ENCODE data around the gene DAPK1.

DAPK1 gene

GRCh38 chr9:87653941-87654340, 156.3 kb downstream of the DAPK1 start:
- no peak for TF ChIP-seq CTCF (IDR thresholded peaks at IDR 0.05; ENCODE audit: control extremely low read depth, extremely low read depth, low read depth, missing control alignments)
- ChIA-PET POLR2A (no interaction called here), CTCF (interaction anchor here (1.1 to 1.4 kb wide), 2 partner anchors 9 to 10 kb away, joined by 3 to 5 read pairs; no protein-coding TSS in a partner anchor)
- no peak for DNase-seq (ENCODE audit: extremely low spot score)

GRCh38 chr9:87655731-87656130, 158.1 kb downstream of the DAPK1 start:
- ChIA-PET POLR2A (no interaction called here), CTCF (interaction anchor here (1.0 to 1.2 kb wide), 2 partner anchors 12 to 15 kb away, joined by 3 to 4 read pairs; no protein-coding TSS in a partner anchor)
- DNase-seq (ENCODE audit: extremely low spot score): no peak
- TF ChIP-seq CTCF (IDR thresholded peaks at IDR 0.05; ENCODE audit: control extremely low read depth, extremely low read depth, low read depth, missing control alignments): no peak

GRCh38 chr9:87656485-87656884, 158.8 kb downstream of the DAPK1 start:
- ChIA-PET POLR2A (no interaction called here), CTCF (interaction anchor here (1.6 kb wide), 1 partner anchor 318 kb away, joined by 3 read pairs; no protein-coding TSS in a partner anchor)
- DNase-seq (ENCODE audit: extremely low spot score): no peak
- no peak for TF ChIP-seq CTCF (IDR thresholded peaks at IDR 0.05; ENCODE audit: control extremely low read depth, extremely low read depth, low read depth, missing control alignments)

- TF ChIP-seq CTCF (IDR thresholded peaks at IDR 0.05; ENCODE audit: control extremely low read depth, extremely low read depth, low read depth, missing control alignments): no peak
- ChIA-PET CTCF (interaction anchor here (1.0 to 1.6 kb wide), 2 partner anchors 16 to 319 kb away, joined by 3 read pairs; no protein-coding TSS in a partner anchor), POLR2A (no interaction called here)
- DNase-seq (ENCODE audit: extremely low spot score): no peak
Observed at GRCh38 chr9:87657190-87657589, 159.5 kb downstream of the DAPK1 start.

- no peak for DNase-seq (ENCODE audit: extremely low spot score)
- ChIA-PET CTCF (interaction anchor here (0.9 to 1.6 kb wide), 4 partner anchors 9 to 320 kb away, joined by 3 to 4 read pairs (median 3); no protein-coding TSS in a partner anchor), POLR2A (no interaction called here)
- no peak for TF ChIP-seq CTCF (IDR thresholded peaks at IDR 0.05; ENCODE audit: control extremely low read depth, extremely low read depth, low read depth, missing control alignments)
Observed at GRCh38 chr9:87657893-87658292, 160.2 kb downstream of the DAPK1 start.

GRCh38 chr9:87658511-87658910, 160.8 kb downstream of the DAPK1 start:
- ChIA-PET POLR2A (no interaction called here), CTCF (interaction anchor here (0.9 to 1.0 kb wide), 2 partner anchors 9 to 10 kb away, joined by 3 to 4 read pairs; no protein-coding TSS in a partner anchor)
- no peak for DNase-seq (ENCODE audit: extremely low spot score)
- TF ChIP-seq CTCF (IDR thresholded peaks at IDR 0.05; ENCODE audit: control extremely low read depth, extremely low read depth, low read depth, missing control alignments): no peak
